HG02623 (cell line): Measurements from ENCODE around the gene TAOK1.
"Not testable (repeated sequence)": the region's sequence is repeated elsewhere in the genome, so short reads cannot be mapped to it uniquely, and the experiment has no call there.

Experiments used
- ATAC-seq: cut with Tn5 transposase; IDR thresholded peaks from one replicate; pipeline ENCODE4 v1.9.1; 2021; ENCODE audit warnings: moderate library complexity; ENCODE audit not compliant: unreplicated experiment

Gene TAOK1

DNA sequence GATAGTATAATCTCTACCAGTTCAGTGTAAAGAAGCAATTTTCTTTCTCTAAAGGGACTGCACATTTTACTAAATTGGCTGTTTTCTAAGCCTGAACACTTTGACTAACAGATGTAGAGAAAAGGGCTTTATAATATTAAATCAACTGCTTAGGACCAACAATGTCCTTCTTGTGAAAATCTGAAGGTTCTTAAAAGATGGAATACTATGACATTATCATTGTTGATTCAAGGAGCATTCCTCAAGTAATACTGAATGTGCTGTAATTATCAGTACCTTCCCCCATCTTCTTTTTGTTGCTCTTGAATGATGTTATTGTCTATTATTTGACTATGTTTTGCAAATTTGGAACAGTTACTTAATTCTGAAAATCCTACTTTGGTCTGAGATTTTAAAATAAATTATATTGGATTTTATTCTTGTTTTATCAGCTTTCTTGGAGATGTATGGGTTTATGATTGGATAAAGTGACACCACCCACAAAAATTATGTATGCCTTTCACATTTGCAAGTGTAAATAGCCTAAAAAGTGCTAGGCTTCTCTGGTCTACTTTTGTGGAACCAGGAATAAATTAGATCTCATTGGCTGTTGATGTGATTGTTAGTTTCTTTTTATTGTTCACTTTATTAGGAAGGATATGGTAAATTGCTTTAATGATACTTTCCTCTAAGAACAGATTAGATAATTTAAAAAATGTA is 53.0 kb downstream of the TAOK1 start:
- no peak for ATAC-seq

DNA sequence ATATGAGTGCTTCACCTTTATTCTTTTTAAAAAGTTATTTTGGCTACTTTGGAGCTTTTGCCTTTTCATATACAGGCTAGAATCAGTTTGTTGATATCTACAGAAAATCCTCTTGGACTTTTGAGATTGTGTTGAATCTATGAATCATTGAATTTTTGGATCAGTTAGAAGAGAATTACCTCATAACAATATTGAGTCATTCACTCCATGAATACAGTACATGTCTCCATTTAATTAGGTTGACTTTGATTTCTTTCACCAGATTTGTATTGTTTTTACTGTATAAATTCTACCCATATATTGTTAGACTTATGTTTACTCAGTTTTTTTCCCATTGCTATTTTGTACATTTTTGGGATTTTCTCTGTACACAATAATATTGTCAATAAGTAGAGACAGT is 54.4 kb downstream of the TAOK1 start:
- no peak for ATAC-seq

DNA sequence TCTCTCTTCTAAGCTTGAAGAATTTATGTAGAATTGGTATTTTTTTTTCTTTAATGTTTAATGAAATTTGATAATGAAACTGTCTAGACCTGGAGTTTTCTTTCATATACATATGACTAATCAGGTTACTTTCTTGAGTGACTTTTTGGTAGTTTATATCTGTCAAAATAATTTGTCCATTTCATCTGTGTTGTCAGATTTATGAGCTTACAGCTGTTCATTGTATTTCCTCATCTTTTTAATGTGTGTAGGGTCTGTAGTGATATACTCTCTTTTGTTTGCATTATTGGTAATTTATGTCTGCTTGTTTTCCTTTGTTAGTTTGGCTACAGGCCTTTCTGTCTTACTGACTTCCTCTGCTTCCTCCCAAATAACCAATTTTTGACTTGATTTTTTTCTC is 55.7 kb downstream of the TAOK1 start:
- no peak for ATAC-seq

DNA sequence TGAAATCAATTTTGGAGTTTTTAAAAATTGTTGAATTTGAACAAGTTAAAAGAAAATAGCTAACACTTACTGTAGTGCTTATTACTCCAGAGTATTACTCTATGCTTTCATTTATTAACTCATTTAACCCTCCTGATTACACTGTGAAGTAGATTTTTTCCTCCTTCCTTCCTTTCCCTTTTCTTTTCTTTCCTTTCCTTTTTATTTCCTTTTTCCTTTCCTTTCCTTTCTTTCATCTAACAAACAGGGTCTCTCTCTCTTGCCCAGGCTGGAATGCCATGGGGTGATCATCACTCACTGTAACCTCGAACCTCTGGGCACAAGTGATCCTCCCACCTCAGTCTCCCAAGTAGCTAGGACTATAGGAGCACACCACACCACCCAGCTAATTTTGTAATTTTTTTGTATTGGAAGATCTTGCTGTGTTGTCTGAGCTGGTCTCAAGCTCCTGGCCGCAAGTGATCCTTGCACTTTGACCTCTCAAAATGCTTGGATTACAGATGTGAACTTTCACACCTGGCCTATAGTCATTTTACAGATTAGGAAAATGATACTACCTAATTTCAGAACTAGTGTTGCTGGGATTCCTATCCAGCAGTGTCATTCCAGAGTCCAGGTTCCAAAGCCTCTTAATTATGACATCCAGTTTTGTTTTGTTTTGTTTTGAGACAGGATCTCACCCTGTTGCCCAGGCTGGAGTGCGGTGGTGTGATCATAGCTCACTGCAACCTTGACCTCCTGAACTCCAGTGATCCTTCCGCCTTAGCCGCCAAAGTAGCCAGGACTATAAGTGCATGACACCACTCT is 59.9 kb downstream of the TAOK1 start:
- ATAC-seq, result no peak

DNA sequence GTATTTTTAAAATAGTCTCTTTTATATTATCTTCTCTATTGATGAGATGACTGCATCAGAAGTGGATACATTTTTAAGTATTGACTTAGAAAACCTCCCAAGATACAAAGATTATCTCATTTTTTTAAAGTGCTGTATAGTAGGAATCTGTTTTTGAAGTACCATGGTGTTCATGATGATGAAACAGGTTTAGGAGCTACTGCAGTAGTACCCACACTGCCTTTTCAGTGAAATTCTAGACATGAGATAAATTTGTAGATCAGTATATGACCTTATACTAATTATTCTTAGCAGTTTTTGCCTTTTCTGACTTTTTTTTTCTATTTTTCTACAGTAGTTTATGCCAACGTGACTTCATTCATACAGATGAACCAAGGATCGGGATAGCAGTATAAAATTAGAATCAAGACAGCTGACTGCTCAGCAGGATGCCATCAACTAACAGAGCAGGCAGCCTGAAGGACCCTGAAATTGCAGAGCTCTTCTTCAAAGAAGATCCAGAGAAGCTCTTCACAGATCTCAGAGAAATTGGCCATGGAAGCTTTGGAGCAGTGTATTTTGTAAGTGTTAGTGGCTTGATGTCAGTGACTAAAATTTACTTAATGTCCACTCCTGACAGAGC is 61.1 kb downstream of the TAOK1 start:
- no peak for ATAC-seq

DNA sequence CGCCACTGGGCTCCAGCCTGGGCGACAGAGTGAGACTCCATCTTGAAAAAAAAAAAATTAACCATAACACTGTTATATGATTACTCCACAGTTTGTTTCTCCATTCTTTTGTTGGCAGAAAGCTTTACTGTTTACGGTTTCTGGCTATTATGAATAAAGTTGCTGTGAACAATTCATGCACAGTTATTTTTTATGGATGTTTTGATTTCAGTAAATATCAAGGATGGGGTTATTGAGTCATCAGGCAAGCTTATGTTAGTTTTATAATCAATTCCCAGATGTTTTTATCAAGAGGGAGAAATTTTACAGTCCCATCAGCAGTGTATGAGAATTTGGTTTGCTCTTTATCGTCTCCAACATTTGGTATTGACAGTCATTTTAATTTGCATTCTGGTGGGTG is 67.9 kb downstream of the TAOK1 start:
- ATAC-seq, result no peak

DNA sequence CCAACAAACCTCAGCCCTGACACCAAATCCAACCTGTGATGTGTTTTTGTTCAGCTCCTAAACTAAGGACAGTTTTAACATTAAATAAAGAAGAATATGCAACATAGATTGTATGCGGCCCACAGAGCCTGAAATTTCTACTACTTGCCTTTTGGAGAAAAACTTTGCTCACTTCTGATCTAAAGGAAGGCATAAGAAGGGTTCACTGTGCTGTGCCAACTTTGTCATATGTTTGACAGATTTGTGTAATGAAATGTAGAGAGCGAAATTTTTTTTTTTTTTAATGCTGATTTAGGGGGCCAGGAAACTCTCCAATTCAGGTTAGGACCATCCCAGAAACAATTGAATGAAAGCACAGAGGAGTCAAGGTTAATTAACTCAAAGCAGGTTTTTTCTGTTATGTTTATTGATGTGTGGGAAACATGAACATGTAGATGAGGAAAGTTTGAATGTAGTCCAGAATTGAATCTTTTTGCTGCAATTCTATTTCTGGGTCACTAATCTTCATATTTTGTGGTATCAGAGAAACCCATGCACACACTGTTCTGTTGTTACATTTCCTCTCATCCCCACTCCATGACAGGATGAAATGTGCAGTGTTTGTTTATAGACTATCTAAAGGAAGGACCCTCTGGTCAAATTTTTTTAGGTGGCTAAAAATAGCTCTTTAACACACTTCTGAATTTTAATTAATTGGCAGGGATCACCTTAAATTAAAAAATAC is 71.5 kb downstream of the TAOK1 start:
- no peak for ATAC-seq

DNA sequence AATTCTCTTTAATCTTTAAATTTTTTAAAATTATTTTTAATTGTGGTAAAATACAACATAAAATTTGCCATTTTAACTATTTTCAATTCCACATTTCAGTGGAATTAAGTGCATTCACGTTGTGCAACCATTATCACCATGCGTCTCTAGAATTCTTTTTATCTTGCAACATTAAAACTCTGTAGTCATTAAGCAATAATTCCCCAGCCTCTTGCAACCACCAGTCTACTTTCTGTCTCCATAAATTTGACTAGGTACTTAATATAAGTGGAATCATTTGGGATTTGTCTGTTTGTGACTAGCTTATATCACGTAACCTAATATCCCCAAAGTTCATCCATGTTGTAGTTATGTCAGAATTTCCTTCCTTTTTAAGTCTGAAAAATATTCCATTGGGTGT is 79.1 kb downstream of the TAOK1 start:
- no peak for ATAC-seq

DNA sequence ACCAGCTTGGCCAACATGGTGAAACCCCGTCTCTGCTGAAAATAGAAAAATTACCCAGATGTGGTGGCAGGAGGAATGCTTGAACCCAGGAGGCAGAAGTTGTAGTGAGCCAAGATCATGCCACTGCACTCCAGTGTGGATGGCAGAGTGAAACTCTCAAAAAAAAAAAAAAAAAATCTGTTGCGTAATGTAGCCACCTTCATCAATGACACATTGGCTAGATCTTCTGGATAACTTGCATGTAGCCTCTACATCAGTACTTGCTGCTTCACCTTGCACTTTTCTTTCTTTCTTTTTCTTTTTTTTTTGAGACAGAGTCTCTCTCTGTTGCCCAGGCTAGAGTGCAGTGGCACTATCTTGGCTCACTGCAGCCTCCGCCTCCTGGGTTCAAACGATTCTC is 83.3 kb downstream of the TAOK1 start:
- ATAC-seq, result not testable (repeated sequence)

DNA sequence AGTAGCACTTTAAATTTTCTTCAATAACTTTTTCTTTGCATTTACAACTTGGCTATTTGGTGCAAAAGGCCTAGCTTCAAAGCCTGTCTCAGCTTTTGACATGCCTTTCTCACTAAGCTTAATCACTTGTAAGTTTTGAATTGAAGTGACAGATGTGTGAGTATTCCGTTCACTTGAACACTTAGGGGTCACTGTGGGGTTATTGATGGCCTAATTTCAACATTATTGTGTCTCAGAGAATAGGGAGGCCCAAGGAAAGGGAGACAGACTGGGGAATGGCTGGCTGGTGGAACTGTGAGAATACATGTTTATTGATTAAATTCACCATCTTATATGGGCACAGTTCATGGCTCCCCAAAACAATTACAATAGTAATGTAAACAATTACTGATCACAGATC is 84.1 kb downstream of the TAOK1 start:
- no peak for ATAC-seq

DNA sequence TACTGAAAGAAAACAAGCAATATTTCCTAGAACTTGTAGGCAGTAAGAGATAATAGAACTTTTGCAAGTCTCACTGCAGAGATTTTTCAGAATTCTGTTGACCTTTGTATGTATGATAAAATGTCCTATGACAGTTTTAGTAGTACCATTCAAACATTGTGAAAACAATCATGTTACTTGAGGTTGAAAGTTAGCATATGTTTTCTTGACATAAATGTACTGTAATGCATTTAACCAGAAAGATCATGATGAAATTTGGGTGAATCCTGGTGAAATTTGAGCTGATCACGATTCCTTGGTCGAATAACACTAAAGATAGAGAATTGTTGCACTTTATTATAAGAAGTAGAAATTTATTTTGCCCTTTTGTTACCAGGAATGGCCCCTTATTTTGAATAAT is 85.7 kb downstream of the TAOK1 start:
- ATAC-seq, result no peak

DNA sequence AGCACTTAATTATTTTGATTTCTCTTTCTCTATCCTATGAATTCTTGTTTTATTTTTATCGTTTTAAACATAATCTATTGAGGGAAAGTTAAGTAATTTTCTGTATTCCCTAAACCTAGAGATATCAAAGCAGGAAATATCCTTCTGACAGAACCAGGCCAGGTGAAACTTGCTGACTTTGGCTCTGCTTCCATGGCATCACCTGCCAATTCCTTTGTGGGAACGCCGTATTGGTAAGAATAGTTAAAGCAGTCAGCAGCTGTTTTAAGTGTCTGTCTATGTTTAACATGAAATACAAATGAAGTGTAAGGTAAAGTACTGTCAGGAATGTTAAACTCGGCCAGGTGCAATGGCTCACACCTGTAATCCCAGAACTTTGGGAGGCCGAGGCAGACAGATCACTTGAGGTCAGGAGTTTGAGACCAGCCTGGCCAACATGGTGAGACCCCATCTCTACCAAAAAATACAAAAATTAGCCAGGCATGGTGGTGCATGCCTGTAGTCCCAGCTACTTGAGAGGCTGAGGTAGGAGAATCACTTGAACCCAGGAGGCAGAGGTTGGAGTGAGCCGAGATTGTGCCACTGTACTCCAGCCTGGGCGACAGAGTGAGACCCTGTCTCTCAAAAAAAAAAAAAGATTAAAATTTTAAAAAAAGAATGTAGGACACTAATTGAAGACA is 90.2 kb downstream of the TAOK1 start:
- ATAC-seq, result not testable (repeated sequence)

DNA sequence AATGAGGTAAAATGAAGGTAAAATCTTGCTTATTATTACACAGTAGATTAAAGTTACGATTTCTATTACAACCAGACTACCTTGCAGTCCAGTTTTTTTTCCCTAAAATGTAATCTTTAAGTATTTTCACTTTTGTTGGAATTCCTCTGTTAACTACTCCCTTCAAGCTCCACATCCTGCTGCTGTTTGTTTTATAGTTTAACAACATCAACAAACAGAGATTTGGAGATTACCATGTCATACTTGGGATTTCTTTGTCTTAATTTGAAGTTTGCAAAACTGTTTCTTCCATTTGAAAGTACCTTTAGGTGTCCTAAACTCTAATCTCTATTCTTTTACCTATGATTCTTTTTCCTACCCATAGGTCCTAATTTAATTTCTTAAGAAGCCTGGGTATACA is 93.3 kb downstream of the TAOK1 start:
- ATAC-seq, result no peak

DNA sequence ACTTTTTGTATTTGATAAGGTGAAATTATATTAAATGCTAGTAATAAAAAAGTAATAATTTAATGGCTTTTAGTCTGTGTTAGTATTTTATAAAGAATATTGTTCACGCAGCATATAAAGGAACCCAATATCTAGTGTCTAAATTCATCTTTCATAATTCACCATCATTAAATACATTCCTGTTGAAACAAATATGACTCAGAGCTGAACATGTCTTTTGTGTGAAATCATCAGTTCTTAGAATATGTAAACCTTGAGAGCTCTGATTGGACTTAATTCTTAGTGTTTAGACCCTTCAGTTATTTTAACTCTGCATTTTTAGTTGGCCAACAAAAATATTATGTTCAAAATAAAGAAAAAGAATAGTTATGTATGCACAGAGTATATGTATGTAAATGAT is 104.8 kb downstream of the TAOK1 start:
- no peak for ATAC-seq

DNA sequence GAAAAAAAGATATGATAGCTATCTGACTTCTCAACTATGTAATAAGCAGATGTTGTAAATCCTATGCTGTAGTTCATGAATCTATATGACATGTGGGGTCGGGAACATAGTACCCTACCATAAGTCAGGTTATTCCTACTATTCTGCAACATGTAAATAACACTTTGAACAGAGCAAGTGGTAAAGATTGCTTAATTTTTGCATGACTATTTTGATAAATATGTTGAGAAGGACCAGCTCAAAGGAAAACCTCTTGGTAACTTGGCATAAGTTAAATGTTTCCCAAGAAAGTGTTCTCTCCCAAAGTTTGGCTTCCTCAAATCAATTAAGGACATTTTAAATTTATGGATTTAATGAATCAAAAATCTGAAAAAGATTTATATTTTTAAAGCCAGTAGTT is 114.5 kb downstream of the TAOK1 start:
- no peak for ATAC-seq

DNA sequence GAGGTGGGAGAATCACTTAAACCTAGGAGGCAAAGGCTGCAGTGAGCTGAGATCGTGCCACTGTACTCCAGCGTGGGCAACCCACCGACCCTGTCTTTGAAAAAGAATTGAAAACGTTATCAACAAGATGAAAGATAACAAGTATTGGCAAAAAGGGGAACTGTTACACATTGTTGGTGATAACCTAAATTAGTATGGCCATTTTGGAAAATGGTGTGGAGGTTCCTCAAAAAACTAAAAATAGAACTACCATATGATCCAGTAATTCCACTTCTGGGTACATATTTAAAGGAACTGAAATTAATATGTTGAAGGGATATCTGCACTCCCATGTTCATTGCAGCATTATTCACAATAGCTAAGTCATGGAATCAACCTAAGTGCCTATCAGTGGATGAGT is 115.7 kb downstream of the TAOK1 start:
- no peak for ATAC-seq

DNA sequence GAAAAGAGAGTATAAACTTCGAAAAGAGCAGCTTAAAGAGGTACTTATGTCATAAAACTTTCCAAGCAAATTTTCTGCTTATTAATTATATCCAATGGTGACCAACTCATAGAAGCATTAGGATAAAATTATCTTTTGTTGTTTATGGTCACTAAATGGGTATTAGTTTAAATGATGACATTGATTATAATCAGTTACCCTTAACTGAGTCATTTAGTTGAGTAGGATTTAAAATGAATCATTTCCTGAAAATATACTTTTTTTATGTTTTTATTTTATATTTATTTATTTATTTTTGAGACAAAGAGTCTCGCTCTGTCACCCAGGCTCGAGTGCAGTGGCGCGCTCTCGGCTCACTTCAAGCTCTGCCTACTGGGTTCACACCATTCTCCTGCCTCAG is 120.8 kb downstream of the TAOK1 start:
- ATAC-seq, result no peak

DNA sequence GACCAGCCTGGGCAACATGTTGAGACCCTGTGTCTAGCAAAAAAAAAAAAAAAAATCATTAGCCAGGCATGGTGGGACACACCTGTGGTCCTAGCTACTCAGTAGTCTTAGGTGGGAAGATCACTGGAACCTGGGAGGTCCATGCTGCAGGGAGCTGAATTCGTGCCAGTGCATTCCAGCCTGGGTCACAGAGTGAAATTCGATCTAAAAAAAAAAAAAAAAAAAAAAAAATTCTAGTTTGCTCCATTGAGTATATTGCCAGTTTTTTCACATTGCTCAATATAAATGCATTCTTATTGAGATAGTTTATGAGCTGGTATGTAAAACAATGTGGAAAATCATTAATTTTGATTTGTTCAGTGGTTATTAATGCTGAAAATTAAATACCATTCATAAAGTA is 124.6 kb downstream of the TAOK1 start:
- no peak for ATAC-seq

DNA sequence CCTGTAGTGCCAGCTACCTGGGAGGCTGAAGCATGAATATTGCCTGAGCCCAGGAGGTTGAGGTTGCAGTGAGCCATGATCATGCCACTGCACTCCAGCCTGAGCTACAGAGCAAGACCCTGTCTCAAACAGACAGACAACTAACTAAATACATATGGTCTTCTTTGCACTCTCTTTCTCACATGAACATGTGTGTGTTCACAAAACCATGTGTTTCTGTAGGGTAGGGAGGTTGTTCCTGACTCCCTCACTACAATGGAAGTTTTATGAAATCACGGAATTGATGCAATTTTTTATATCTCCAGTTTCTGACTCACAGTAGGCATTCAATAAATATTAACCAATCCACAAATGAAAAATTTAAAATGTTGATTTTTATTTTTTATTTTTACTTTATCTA is 128.2 kb downstream of the TAOK1 start:
- ATAC-seq, result no peak

DNA sequence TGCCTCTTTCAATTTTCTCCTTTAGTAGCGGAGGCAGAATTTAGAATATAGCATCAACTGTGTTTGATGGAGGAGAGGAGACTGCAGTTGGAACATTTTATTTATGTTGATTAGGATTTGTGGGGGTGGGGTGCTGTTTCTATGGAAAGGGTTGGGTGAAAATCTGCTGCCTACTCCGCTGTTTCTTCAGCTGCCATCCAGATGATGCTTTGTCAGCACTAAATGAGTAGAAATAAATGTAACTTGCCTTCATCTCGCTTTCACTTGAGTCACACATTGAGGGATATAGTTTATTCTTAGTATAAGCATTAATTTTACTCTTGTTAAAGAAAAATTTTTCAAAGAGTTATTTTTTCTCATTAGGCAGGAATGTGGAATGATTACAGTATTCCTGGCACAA is 134.5 kb downstream of the TAOK1 start:
- ATAC-seq, result no peak

DNA sequence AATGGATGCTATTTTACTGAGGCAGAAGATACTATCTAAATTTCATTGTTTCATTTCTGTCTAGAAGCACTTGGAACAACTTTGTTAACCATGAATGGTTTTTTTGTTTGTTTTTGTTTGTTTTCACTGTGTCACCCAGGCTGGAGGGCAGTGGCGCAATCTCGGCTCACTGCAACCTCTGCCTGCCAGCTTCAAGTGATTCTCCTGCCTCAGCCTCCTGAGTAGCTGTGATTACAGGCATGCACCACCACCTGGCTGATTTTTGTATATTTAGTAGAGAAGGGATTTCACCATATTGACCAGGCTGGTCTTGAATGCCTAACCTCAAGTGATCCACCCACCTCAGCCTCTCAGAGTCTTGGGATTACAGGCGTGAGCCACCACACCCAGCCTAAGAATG is 136.2 kb downstream of the TAOK1 start:
- no peak for ATAC-seq
